Neuronal stem cell (in vitro differentiated cells): ENCODE data around the gene UCN2.

ENCODE experiments used
- DNase-seq: peaks from one replicate; pipeline ENCODE4 v3.0.0-alpha.2; 2013; ENCODE audit warnings: low spot score
- H2AFZ ChIP-seq: one replicate; pipeline ENCODE4 v1.6.1; 2013; ENCODE audit warnings: mild to moderate bottlenecking, low read length, inconsistent platforms
- H2AK5ac ChIP-seq: 2 replicates; pipeline ENCODE4 v1.6.1; 2013; ENCODE audit warnings: low read depth, mild to moderate bottlenecking, inconsistent platforms, low read length, moderate library complexity, mixed read lengths
- H2BK120ac ChIP-seq: 2 replicates; pipeline ENCODE4 v1.6.1; 2013; ENCODE audit warnings: low read depth, mild to moderate bottlenecking, inconsistent platforms, low read length, moderate library complexity, mixed read lengths
- H2BK12ac ChIP-seq: one replicate; pipeline ENCODE4 v1.6.1; 2013; ENCODE audit warnings: low read length, inconsistent platforms
- H2BK15ac ChIP-seq: 2 replicates; pipeline ENCODE4 v1.6.1; 2013; ENCODE audit warnings: mild to moderate bottlenecking, low read length, inconsistent platforms, mixed read lengths
- H2BK5ac ChIP-seq: one replicate; pipeline ENCODE4 v1.6.1; 2013; ENCODE audit warnings: inconsistent platforms, mild to moderate bottlenecking, low read length, moderate library complexity
- H3K14ac ChIP-seq: one replicate; pipeline ENCODE4 v1.6.1; 2013; ENCODE audit warnings: low read length, inconsistent platforms
- H3K18ac ChIP-seq: 2 replicates; pipeline ENCODE4 v1.6.1; 2013; ENCODE audit warnings: low read length, inconsistent platforms
- H3K23ac ChIP-seq: 2 replicates; pipeline ENCODE4 v1.6.1; 2013; ENCODE audit warnings: low read depth, mild to moderate bottlenecking, mixed read lengths, low read length, inconsistent platforms; ENCODE audit not compliant: poor library complexity
- H3K27ac ChIP-seq: replicated peaks from 3 replicates; pipeline ENCODE4 v1.5.1; 2013; ENCODE audit warnings: low read length, inconsistent platforms
- H3K27me3 ChIP-seq, 3 experiments: 2 replicates each; pipeline ENCODE4 v1.6.1; 2013; ENCODE audit warnings: low read length in 3 of 3, mild to moderate bottlenecking in 2 of 3, inconsistent platforms in 1 of 3, low read depth in 1 of 3, mixed read lengths in 1 of 3, moderate library complexity in 1 of 3; ENCODE audit not compliant: control insufficient read depth in 3 of 3, insufficient read depth in 3 of 3
- H3K36me3 ChIP-seq, 2 donors: replicated peaks in 1 of 2; 2 replicates each; pipeline ENCODE4 v1.6.1; 2013; ENCODE audit warnings: low read length in 2 of 2; ENCODE audit not compliant: control insufficient read depth in 2 of 2, insufficient read depth in 2 of 2
- H3K4ac ChIP-seq: 2 replicates; pipeline ENCODE4 v1.6.1; 2013; ENCODE audit warnings: inconsistent platforms, mild to moderate bottlenecking, low read length, moderate library complexity
- H3K4me1 ChIP-seq, 2 donors: 1 replicate in 1 of 2; 2 replicates in 1 of 2; pipeline ENCODE4 v1.6.1; 2013; ENCODE audit warnings: low read length in 2 of 2, low read depth in 1 of 2; ENCODE audit not compliant: control insufficient read depth in 2 of 2, insufficient read depth in 1 of 2
- H3K4me2 ChIP-seq: one replicate; pipeline ENCODE4 v1.6.1; 2013; ENCODE audit warnings: mild to moderate bottlenecking, low read length, inconsistent platforms; ENCODE audit not compliant: insufficient read depth, poor library complexity, severe bottlenecking
- H3K4me3 ChIP-seq, 2 donors: 2 replicates each; pipeline ENCODE4 v1.5.1; 2013; ENCODE audit warnings: low read length in 2 of 2, mild to moderate bottlenecking in 2 of 2, inconsistent platforms in 1 of 2, moderate library complexity in 1 of 2
- H3K79me1 ChIP-seq: one replicate; pipeline ENCODE4 v1.6.1; 2013; ENCODE audit warnings: low read depth, mild to moderate bottlenecking, inconsistent platforms, low read length, moderate library complexity
- H3K9ac ChIP-seq: one replicate; pipeline ENCODE4 v1.6.1; 2013; ENCODE audit warnings: mild to moderate bottlenecking, low read depth, low read length, inconsistent platforms; ENCODE audit not compliant: poor library complexity
- H3K9me3 ChIP-seq, 2 donors: replicated peaks in 1 of 2; 2 replicates each; pipeline versions ENCODE3 to v1.6.1; 2013; ENCODE audit warnings: low read length in 2 of 2, mild to moderate bottlenecking in 2 of 2, inconsistent platforms in 1 of 2, low read depth in 1 of 2, mixed read lengths in 1 of 2, moderate library complexity in 1 of 2; ENCODE audit not compliant: control insufficient read depth in 2 of 2, insufficient read depth in 1 of 2
- H4K8ac ChIP-seq: one replicate; pipeline ENCODE4 v1.6.1; 2013; ENCODE audit warnings: low read depth, mild to moderate bottlenecking, inconsistent platforms, low read length, moderate library complexity
- H4K91ac ChIP-seq: one replicate; pipeline ENCODE4 v1.6.1; 2013; ENCODE audit warnings: low read length, low read depth, mild to moderate bottlenecking, inconsistent platforms; ENCODE audit not compliant: poor library complexity
- WGBS, 2 donors: extraction: QIAGEN DNeasy Blood & Tissue Kit; methylation state at CpG; one replicate each; pipeline ENCODE4 v1.1.7; 2013; ENCODE audit warnings: missing lambda C conversion rate in 2 of 2, mixed read lengths in 1 of 2; ENCODE audit not compliant: insufficient read length in 2 of 2, insufficient replicate concordance in 1 of 2; ENCODE audit errors: extremely low coverage in 2 of 2; 5-methylcytosine and 5-hydroxymethylcytosine counted together

The UCN2 gene

DNA sequence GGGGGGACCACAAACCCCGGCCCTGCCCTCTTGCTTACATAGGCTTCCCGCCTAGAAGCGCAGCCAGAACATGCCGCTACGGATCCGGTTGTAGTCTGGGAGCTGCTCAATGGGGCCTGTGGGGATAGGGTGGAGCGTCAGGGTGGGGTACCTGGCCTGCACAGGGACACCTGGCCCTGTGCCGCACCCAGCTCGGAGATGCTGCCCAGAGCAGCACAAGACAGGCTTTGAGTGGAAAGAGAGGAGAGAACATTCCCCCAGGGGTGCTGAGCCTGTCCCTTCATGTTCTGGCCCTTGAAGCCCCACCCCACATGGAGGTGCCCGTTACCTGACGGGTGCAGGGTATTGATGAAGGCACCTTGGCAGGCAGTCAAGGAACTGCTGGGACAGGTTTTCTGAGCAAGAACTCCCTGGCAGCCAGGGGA, 35.5 kb upstream of the UCN2 start:
- H2AK5ac ChIP-seq, result no peak overlapping the region
- no peaks in the 10 kb centered on the region for H3K79me1 ChIP-seq
- H3K23ac ChIP-seq, result no peak overlapping the region
- no peak overlapping the region for H3K18ac ChIP-seq
- H3K9me3 ChIP-seq, result no peaks in the 10 kb centered on the region
- no CpG with 5 or more reads among the region's 11 CpGs for WGBS, 2 donors
- H3K27me3 ChIP-seq, result peaks cover 0 to 2% (median 0%) of the 10 kb centered on the region in 3 experiments
- no peak overlapping the region for H3K4ac ChIP-seq
- no peak overlapping the region for H2AFZ ChIP-seq
- H3K14ac ChIP-seq, result no peak overlapping the region
- no peak overlapping the region for H2BK120ac ChIP-seq
- H2BK5ac ChIP-seq, result no peak overlapping the region
- H4K91ac ChIP-seq, result no peak overlapping the region
- H3K4me3 ChIP-seq, result no peak overlapping the region
- H3K9ac ChIP-seq, result no peak overlapping the region
- H2BK12ac ChIP-seq, result no peak overlapping the region
- H3K4me1 ChIP-seq, result peaks cover 0 to 11% of the 10 kb centered on the region in 2 donors
- no peak overlapping the region for H3K27ac ChIP-seq
- H3K36me3 ChIP-seq, result peaks cover 61 to 72% of the 10 kb centered on the region in 2 donors
- no peak overlapping the region for H4K8ac ChIP-seq
- no peak overlapping the region for H2BK15ac ChIP-seq
- H3K4me2 ChIP-seq, result no peak overlapping the region
- DNase-seq, result no peak

DNA sequence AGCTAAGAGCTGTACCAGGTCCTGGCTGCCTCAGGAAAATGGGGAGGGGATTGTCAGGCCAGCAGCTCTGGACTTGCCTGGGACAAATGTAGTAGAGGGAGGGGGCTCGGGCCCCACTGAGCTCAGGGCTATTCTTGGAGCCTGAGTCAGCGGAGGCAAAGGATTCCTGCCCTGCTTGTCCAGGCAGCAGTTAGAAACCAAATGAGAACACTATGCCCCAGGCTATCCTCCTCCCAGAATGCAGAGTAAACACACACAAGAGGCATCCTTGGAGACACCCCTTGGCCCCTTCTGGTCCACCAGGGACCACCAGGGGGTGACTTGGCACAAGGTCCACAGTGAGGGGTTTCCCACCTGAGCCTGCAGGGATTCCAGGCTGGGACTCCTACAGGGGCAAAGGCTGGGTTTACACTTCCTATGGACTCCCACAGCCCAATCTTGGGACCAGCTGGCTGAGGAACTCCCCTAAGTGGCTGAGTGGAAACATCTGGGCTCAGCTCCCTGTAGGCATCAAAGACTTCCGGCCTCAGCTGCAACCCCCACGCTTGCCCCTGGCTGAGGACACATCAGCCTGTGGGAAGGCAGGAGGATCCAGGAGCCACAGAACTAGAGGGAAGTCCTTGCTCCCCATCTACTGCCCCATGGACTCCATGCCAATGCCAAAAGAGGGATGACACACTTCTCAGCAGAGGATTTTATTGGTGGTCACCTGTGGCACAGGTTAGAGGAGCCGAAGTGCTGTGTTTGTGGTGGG, 34.9 kb upstream of the UCN2 start:
- H4K91ac ChIP-seq, result no peak overlapping the region
- H3K27ac ChIP-seq, result no peak overlapping the region
- no peak overlapping the region for H2BK12ac ChIP-seq
- WGBS, 2 donors, result no CpG with 5 or more reads among the region's 5 CpGs
- no peak overlapping the region for H3K18ac ChIP-seq
- peaks cover 0 to 2% (median 0%) of the 10 kb centered on the region in 3 experiments for H3K27me3 ChIP-seq
- no peak overlapping the region for H3K23ac ChIP-seq
- H3K4ac ChIP-seq, result no peak overlapping the region
- H2AFZ ChIP-seq, result no peak overlapping the region
- no peak overlapping the region for H2BK15ac ChIP-seq
- no peaks in the 10 kb centered on the region for H3K9me3 ChIP-seq
- no peak overlapping the region for H3K4me2 ChIP-seq
- no peak overlapping the region for H2AK5ac ChIP-seq
- H3K14ac ChIP-seq, result no peak overlapping the region
- DNase-seq, result no peak
- H3K79me1 ChIP-seq, result no peaks in the 10 kb centered on the region
- peaks cover 0 to 11% of the 10 kb centered on the region in 2 donors for H3K4me1 ChIP-seq
- no peak overlapping the region for H4K8ac ChIP-seq
- H2BK120ac ChIP-seq, result no peak overlapping the region
- H2BK5ac ChIP-seq, result no peak overlapping the region
- peaks cover 55 to 67% of the 10 kb centered on the region in 2 donors for H3K36me3 ChIP-seq
- H3K4me3 ChIP-seq, result no peak overlapping the region
- H3K9ac ChIP-seq, result no peak overlapping the region

DNA sequence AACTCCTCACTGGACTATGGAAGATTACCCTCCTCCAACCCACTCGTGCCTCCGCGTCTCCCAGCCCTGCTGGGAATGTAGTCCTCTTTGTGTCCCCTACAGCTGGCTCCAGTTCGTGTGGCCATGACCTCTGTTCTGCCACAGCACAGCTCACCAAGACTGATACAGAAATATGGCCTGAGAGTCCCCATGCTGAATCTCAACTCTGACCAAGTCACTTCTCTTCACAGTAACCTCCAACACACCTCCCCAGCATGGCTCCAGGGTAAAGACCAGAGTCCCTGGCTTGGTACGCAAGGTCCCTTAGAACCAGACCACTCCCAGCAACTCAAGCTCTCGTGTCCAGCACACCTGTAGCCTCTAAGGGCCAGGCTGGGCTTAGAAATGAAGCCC, 33.8 kb upstream of the UCN2 start:
- H3K4me2 ChIP-seq, result no peak overlapping the region
- no peak overlapping the region for H2BK15ac ChIP-seq
- H2AK5ac ChIP-seq, result no peak overlapping the region
- no peak overlapping the region for H3K9ac ChIP-seq
- H3K27ac ChIP-seq, result no peak overlapping the region
- H2AFZ ChIP-seq, result no peak overlapping the region
- no peaks in the 10 kb centered on the region for H3K79me1 ChIP-seq
- DNase-seq, result no peak
- no peaks in the 10 kb centered on the region for H3K9me3 ChIP-seq
- no peak overlapping the region for H2BK120ac ChIP-seq
- peaks cover 45 to 56% of the 10 kb centered on the region in 2 donors for H3K36me3 ChIP-seq
- H3K4me3 ChIP-seq, result no peak overlapping the region
- no peak overlapping the region for H3K18ac ChIP-seq
- H3K4ac ChIP-seq, result no peak overlapping the region
- H3K27me3 ChIP-seq, result no peaks in the 10 kb centered on the region
- H3K14ac ChIP-seq, result no peak overlapping the region
- H4K8ac ChIP-seq, result no peak overlapping the region
- H2BK5ac ChIP-seq, result no peak overlapping the region
- H2BK12ac ChIP-seq, result no peak overlapping the region
- no CpG with 5 or more reads among the region's 6 CpGs for WGBS, 2 donors
- no peak overlapping the region for H4K91ac ChIP-seq
- H3K4me1 ChIP-seq, result peaks cover 0 to 11% of the 10 kb centered on the region in 2 donors
- no peak overlapping the region for H3K23ac ChIP-seq

DNA sequence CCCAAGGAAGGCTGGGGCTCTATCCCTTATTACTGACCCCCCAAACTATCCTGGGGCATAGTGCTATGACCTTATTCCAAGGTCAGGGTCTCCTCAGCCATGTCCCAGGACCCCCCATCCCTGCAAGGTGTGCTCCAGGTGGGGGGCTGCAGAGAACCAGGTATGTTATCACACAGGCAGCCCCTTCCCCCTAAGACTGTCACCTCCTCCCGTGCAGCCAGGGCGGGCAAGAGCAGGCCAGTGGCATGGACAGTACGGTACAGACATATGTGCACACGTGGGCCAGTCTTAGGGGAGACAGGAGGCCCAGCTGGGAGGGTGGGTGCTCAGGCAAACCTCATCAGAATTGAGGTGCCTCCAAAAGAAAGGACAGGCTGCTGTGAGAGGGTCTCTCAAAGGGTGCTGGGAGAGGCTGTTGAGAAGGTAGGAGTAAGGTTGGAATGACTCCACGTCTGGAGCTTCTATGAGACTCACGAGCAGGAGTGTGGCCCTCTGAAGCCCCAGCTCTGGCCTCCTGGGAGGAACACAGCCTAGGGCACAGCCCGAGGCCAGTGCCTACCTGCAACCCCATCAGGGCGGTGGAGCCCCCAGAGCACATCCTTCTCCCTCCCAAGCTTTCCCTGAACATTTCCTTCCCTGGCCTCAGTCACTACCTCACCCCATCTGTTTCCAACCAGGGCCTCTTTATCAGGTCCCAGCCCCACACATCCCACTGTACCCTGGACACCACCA, 33.3 kb upstream of the UCN2 start:
- H3K14ac ChIP-seq, result no peak overlapping the region
- H3K9me3 ChIP-seq, result no peaks in the 10 kb centered on the region
- no peak overlapping the region for H2AFZ ChIP-seq
- WGBS, 2 donors, result no CpG with 5 or more reads among the region's 8 CpGs
- no peak overlapping the region for H2BK15ac ChIP-seq
- H4K91ac ChIP-seq, result no peak overlapping the region
- H2AK5ac ChIP-seq, result no peak overlapping the region
- no peaks in the 10 kb centered on the region for H3K79me1 ChIP-seq
- DNase-seq, result no peak
- H3K4me1 ChIP-seq, result peaks cover 0 to 11% of the 10 kb centered on the region in 2 donors
- H3K23ac ChIP-seq, result no peak overlapping the region
- no peak overlapping the region for H2BK120ac ChIP-seq
- H3K4ac ChIP-seq, result no peak overlapping the region
- H3K4me2 ChIP-seq, result no peak overlapping the region
- no peak overlapping the region for H3K9ac ChIP-seq
- no peak overlapping the region for H3K27ac ChIP-seq
- H3K18ac ChIP-seq, result no peak overlapping the region
- peaks cover 45 to 52% of the 10 kb centered on the region in 2 donors for H3K36me3 ChIP-seq
- H3K27me3 ChIP-seq, result no peaks in the 10 kb centered on the region
- H4K8ac ChIP-seq, result no peak overlapping the region
- H3K4me3 ChIP-seq, result no peak overlapping the region
- H2BK5ac ChIP-seq, result no peak overlapping the region
- H2BK12ac ChIP-seq, result no peak overlapping the region
